ENCODE measurements around the gene OGFOD1. TPM values are rescaled to one million over a fixed set of nuclear protein-coding genes. Genes with fewer than 3 reads are reported as not detected.

The OGFOD1 gene
- total RNA-seq, 1 donor from 2014 or later: 107 TPM

DNA sequence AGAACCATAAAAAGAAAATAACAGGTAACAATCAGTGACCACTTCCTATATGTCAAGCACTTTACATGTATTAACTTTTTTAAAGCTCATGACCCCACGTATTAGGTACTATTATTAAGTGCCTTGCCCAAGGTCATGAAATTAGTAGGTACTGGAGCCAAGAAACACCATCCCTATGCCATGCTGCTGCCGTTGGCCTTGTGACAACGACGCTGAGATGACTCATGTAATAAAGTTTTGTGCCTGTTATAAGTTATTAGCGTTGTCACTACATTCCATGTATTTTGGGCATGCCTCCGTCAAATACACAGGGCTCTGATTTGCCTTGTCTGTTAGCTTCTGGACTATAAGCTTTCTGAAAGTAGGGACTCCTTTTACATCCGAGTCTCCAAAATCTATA is 67.1 kb downstream of the OGFOD1 start:
- H4K20me1 ChIP-seq (ENCODE audit: insufficient read depth, low read length): peaks cover 33% of the 10 kb centered on the region
- H3K4me3 ChIP-seq (ENCODE audit: insufficient read depth, low read depth, low read length): no peak overlapping the region
- H3K4me2 ChIP-seq (ENCODE audit: low read length): peak overlapping the region; percentile 95
- peak overlapping the region; percentile 87 for H3K4me3 Mint-ChIP-seq (ENCODE audit: unreplicated experiment)
- H3K27ac ChIP-seq (ENCODE audit: low read depth, low read length): no peak overlapping the region
- FAIRE-seq (no peak), DNase-seq (ENCODE audit: low read depth) (no peak)
- no peaks in the 10 kb centered on the region for H3K36me3 ChIP-seq (ENCODE audit: insufficient read depth, low read length)
- no peak for TF ChIP-seq EZH2 (IDR thresholded peaks at IDR 0.05; ENCODE audit: insufficient read depth, low read length)
- TF ChIP-seq, protein P1, sequence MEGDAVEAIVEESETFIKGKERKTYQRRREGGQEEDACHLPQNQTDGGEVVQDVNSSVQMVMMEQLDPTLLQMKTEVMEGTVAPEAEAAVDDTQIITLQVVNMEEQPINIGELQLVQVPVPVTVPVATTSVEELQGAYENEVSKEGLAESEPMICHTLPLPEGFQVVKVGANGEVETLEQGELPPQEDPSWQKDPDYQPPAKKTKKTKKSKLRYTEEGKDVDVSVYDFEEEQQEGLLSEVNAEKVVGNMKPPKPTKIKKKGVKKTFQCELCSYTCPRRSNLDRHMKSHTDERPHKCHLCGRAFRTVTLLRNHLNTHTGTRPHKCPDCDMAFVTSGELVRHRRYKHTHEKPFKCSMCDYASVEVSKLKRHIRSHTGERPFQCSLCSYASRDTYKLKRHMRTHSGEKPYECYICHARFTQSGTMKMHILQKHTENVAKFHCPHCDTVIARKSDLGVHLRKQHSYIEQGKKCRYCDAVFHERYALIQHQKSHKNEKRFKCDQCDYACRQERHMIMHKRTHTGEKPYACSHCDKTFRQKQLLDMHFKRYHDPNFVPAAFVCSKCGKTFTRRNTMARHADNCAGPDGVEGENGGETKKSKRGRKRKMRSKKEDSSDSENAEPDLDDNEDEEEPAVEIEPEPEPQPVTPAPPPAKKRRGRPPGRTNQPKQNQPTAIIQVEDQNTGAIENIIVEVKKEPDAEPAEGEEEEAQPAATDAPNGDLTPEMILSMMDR (IDR thresholded peaks at IDR 0.05; ENCODE audit: insufficient read depth, low read depth, low read length): no peak
- H3K9ac ChIP-seq (ENCODE audit: low read length): no peak overlapping the region
- H3K9me3 Mint-ChIP-seq (ENCODE audit: unreplicated experiment): no peaks in the 10 kb centered on the region
- no peak overlapping the region for H2AFZ ChIP-seq (ENCODE audit: low read depth, low read length)
- no peaks in the 10 kb centered on the region for H3K27me3 Mint-ChIP-seq (ENCODE audit: low read depth, unreplicated experiment)
- peaks cover 2% of the 10 kb centered on the region for H3K36me3 Mint-ChIP-seq (ENCODE audit: low read depth, unreplicated experiment)
- H3K27ac Mint-ChIP-seq (ENCODE audit: unreplicated experiment): no peak overlapping the region
- peaks cover 3% of the 10 kb centered on the region for H3K4me1 Mint-ChIP-seq (ENCODE audit: low read depth, unreplicated experiment)
- peaks cover 20% of the 10 kb centered on the region for H3K79me2 ChIP-seq (ENCODE audit: insufficient read depth, low read length)
- peaks cover 5% of the 10 kb centered on the region for H3K4me1 ChIP-seq (ENCODE audit: insufficient read depth, low read length)
- H3K27me3 ChIP-seq (ENCODE audit: insufficient read depth, low read length): no peaks in the 10 kb centered on the region
- H3K9me3 ChIP-seq (ENCODE audit: insufficient read depth, low read depth, low read length): no peaks in the 10 kb centered on the region

- TF ChIP-seq, protein P1 (IDR thresholded peaks at IDR 0.05; ENCODE audit: insufficient read depth, low read depth, low read length): no peak
- no peak for TF ChIP-seq EZH2 (IDR thresholded peaks at IDR 0.05; ENCODE audit: insufficient read depth, low read length)
- Mint-ChIP-seq H3K36me3 (ENCODE audit: low read depth, unreplicated experiment) (peaks cover 2% of the 10 kb centered on the region), H3K27me3 (ENCODE audit: low read depth, unreplicated experiment) (no peaks in the 10 kb centered on the region), H3K4me3 (ENCODE audit: unreplicated experiment) (peak within 1 kb of the TSS; percentile 87), H3K27ac (ENCODE audit: unreplicated experiment) (no peak within 1 kb of the TSS), H3K9me3 (ENCODE audit: unreplicated experiment) (no peaks in the 10 kb centered on the region), H3K4me1 (ENCODE audit: low read depth, unreplicated experiment) (peaks cover 3% of the 10 kb centered on the region)
- Histone ChIP-seq H3K79me2 (ENCODE audit: insufficient read depth, low read length) (peaks cover 20% of the 10 kb centered on the region), H2AFZ (ENCODE audit: low read depth, low read length) (peak within 1 kb of the TSS; percentile 90), H3K4me1 (ENCODE audit: insufficient read depth, low read length) (peaks cover 5% of the 10 kb centered on the region), H3K9me3 (ENCODE audit: insufficient read depth, low read depth, low read length) (no peaks in the 10 kb centered on the region), H3K4me3 (ENCODE audit: insufficient read depth, low read depth, low read length) (peak within 1 kb of the TSS; percentile 81), H4K20me1 (ENCODE audit: insufficient read depth, low read length) (peaks cover 24% of the 10 kb centered on the region), H3K27me3 (ENCODE audit: insufficient read depth, low read length) (no peaks in the 10 kb centered on the region), H3K27ac (ENCODE audit: low read depth, low read length) (peak within 1 kb of the TSS; percentile 45), H3K36me3 (ENCODE audit: insufficient read depth, low read length) (no peaks in the 10 kb centered on the region), H3K4me2 (ENCODE audit: low read length) (peak within 1 kb of the TSS; percentile 95), H3K9ac (ENCODE audit: low read length) (peak within 1 kb of the TSS; percentile 82)
- no peak for FAIRE-seq
- DNase-seq (ENCODE audit: low read depth): peak; percentile 66
These were observed 68.3 kb downstream of the OGFOD1 start, which contains the start of gene BBS2 for GRCh38 chr16:56519459-56520250. TSS of gene BBS2 (minus strand) at chr16:56520024. CDS start at chr16:56519862, 162 bp downstream.

- Histone ChIP-seq H3K9me3 (ENCODE audit: insufficient read depth, low read depth, low read length) (no peaks in the 10 kb centered on the region), H3K36me3 (ENCODE audit: insufficient read depth, low read length) (no peaks in the 10 kb centered on the region), H2AFZ (ENCODE audit: low read depth, low read length) (peak overlapping the region; percentile 90), H3K79me2 (ENCODE audit: insufficient read depth, low read length) (peaks cover 20% of the 10 kb centered on the region), H3K9ac (ENCODE audit: low read length) (peak overlapping the region; percentile 41), H3K4me2 (ENCODE audit: low read length) (peak overlapping the region; percentile 95), H3K27ac (ENCODE audit: low read depth, low read length) (no peak overlapping the region), H3K4me3 (ENCODE audit: insufficient read depth, low read depth, low read length) (peak overlapping the region; percentile 81), H4K20me1 (ENCODE audit: insufficient read depth, low read length) (peaks cover 20% of the 10 kb centered on the region), H3K4me1 (ENCODE audit: insufficient read depth, low read length) (peaks cover 5% of the 10 kb centered on the region), H3K27me3 (ENCODE audit: insufficient read depth, low read length) (no peaks in the 10 kb centered on the region)
- Mint-ChIP-seq H3K27ac (ENCODE audit: unreplicated experiment) (no peak overlapping the region), H3K4me1 (ENCODE audit: low read depth, unreplicated experiment) (peaks cover 3% of the 10 kb centered on the region), H3K4me3 (ENCODE audit: unreplicated experiment) (peak overlapping the region; percentile 87), H3K9me3 (ENCODE audit: unreplicated experiment) (no peaks in the 10 kb centered on the region), H3K36me3 (ENCODE audit: low read depth, unreplicated experiment) (peaks cover under 1% of the 10 kb centered on the region), H3K27me3 (ENCODE audit: low read depth, unreplicated experiment) (no peaks in the 10 kb centered on the region)
- DNase-seq (ENCODE audit: low read depth): no peak
- no peak for TF ChIP-seq EZH2 (IDR thresholded peaks at IDR 0.05; ENCODE audit: insufficient read depth, low read length)
- TF ChIP-seq, protein P1 (IDR thresholded peaks at IDR 0.05; ENCODE audit: insufficient read depth, low read depth, low read length): no peak
- FAIRE-seq: no peak
These were observed 68.9 kb downstream of the OGFOD1 start for GRCh38 chr16:56520251-56520577.

Measured in astrocyte (in vitro differentiated cells and primary cell).